CD4-positive, alpha-beta T cell treated with Interleukin-6 for 4 hours (primary cell): ENCODE results near the gene GGA1.
"Not testable (repeated sequence)": the region's sequence is repeated elsewhere in the genome, so short reads cannot be mapped to it uniquely, and the experiment has no call there.

Experiments used
- DNase-seq: peaks from one replicate; pipeline ENCODE4 v3.0.0-alpha.2; 2020; ENCODE audit warnings: mixed read lengths

GGA1 gene

GRCh38 chr22:37571258-37571991 lies 37.2 kb upstream of the GGA1 start:
- no peak for DNase-seq

- no peak for DNase-seq
Observed at GRCh38 chr22:37571992-37572373, 36.7 kb upstream of the GGA1 start.

- DNase-seq: no peak
Observed at GRCh38 chr22:37575490-37576003, 33.1 kb upstream of the GGA1 start.

GRCh38 chr22:37578002-37578401 lies 30.6 kb upstream of the GGA1 start:
- DNase-seq: no peak

GRCh38 chr22:37581504-37581903 lies 27.1 kb upstream of the GGA1 start:
- DNase-seq: no peak

- no peak for DNase-seq
Observed at GRCh38 chr22:37582526-37582925, 26.1 kb upstream of the GGA1 start.

GRCh38 chr22:37588546-37589215 lies 20.0 kb upstream of the GGA1 start:
- DNase-seq: no peak

GRCh38 chr22:37589636-37590035 lies 19.0 kb upstream of the GGA1 start:
- no peak for DNase-seq

- DNase-seq: not testable (repeated sequence)
Observed at GRCh38 chr22:37591081-37591480, 17.6 kb upstream of the GGA1 start.

- DNase-seq: no peak
Observed at GRCh38 chr22:37591823-37592404, 16.7 kb upstream of the GGA1 start.

GRCh38 chr22:37594237-37594636 lies 14.4 kb upstream of the GGA1 start:
- no peak for DNase-seq

- DNase-seq: no peak
Observed at GRCh38 chr22:37599153-37599552, 9.5 kb upstream of the GGA1 start.

GRCh38 chr22:37601203-37601539 lies 7.5 kb upstream of the GGA1 start:
- no peak for DNase-seq

GRCh38 chr22:37601540-37602442 lies 6.8 kb upstream of the GGA1 start:
- DNase-seq: no peak

GRCh38 chr22:37602546-37603277 lies 5.9 kb upstream of the GGA1 start:
- not testable (repeated sequence) for DNase-seq

- no peak for DNase-seq
Observed at GRCh38 chr22:37604074-37604473, 4.6 kb upstream of the GGA1 start.

GRCh38 chr22:37604875-37605274 lies 3.8 kb upstream of the GGA1 start:
- DNase-seq: peak; percentile 77

GRCh38 chr22:37607010-37607934 lies 1.4 kb upstream of the GGA1 start:
- DNase-seq: peak; percentile 95

- DNase-seq: no peak
Observed at GRCh38 chr22:37607935-37608476, 628 bp upstream of the GGA1 start.

GRCh38 chr22:37609240-37610152 lies 862 bp downstream of the GGA1 start:
- peak; percentile 51 for DNase-seq
